HG03354 (cell line): Measurements from ENCODE around the gene ANXA3.
"Not testable (repeated sequence)": the region's sequence is repeated elsewhere in the genome, so short reads cannot be mapped to it uniquely, and the experiment has no call there.

Experiments
- ATAC-seq: cut with Tn5 transposase; IDR thresholded peaks from one replicate; pipeline ENCODE4 v1.9.1; 2021; ENCODE audit warnings: mild to moderate bottlenecking; ENCODE audit not compliant: unreplicated experiment, poor library complexity, severe bottlenecking

Gene ANXA3

GRCh38 chr4:78534286-78534955 lies 17.1 kb upstream of the ANXA3 start:
- no peak for ATAC-seq

GRCh38 chr4:78542373-78542772 lies 9.2 kb upstream of the ANXA3 start:
- ATAC-seq: no peak

DNA sequence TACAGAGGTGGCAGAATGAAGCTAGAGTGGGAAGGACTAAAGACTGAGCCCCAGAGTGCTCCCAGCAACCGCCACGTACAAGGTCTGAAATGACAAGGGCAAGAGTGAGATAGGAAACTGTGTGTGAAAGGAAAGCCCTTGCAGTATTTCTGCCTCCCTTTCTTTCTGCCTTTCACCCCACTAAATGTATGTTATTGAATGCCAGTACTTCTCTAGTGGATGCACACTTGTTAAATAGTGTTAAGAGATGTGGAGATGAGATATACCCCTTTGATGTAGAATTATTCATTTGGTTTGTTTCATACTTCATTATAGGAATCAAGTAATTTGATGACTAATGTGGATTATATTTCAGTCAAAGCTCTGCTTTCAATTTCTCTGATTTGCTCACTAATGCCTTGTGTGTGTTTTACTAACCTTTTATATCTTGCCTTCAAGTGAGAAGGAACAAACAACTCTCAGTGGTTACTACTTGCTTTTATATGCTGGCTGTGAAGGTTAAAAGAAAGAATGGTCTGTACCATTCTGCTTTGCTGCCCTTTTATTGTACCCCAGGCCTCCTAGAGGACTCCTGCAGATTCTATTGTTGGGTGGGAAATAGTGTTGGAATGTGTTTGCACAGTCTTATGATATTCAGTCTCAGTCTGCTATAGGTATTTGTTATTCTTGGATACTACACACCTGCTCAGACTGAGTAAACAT lies 8.0 kb upstream of the ANXA3 start:
- ATAC-seq: no peak

DNA sequence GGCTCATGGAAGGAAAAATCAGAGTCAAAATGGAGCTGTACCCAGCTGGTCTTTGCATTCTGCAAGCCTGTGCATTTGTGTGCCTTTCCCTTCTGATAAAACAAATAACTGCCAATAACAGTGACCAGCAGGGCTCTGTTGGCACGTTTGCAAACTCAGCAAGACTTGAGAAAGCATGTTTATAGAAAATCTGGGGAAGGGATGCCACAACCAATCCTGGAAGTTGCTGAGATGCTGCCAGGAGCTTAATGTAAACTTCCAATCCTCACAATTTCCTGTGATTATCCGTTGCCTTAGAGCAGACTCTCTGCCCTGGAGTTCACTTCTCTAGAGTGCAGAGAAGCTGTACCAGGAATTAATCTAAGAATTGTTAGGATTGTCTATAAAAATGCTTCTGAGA lies 6.9 kb upstream of the ANXA3 start:
- no peak for ATAC-seq

- no peak for ATAC-seq
Measured at GRCh38 chr4:78545275-78546246, 6.0 kb upstream of the ANXA3 start.

- ATAC-seq: not testable (repeated sequence)
Measured at GRCh38 chr4:78547899-78548298, 3.7 kb upstream of the ANXA3 start.

DNA sequence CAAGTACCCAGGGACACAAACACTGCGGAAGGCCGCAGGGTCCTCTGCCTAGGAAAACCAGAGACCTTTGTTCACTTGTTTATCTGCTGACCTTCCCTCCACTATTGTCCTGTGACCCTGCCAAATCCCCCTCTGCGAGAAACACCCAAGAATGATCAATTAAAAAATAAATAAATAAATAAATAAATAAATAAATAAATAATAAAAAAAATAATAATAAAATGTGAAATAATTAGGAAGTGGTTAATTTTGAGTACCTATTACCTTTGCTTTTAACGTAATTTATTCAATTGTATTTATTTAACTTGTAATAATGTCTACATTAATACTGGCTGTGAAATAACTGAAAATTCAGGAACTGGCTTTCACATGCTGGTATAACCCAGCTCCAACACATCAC lies 2.7 kb upstream of the ANXA3 start:
- ATAC-seq: not testable (repeated sequence)

GRCh38 chr4:78552389-78553042 lies 946 bp downstream of the ANXA3 start:
- ATAC-seq: no peak

DNA sequence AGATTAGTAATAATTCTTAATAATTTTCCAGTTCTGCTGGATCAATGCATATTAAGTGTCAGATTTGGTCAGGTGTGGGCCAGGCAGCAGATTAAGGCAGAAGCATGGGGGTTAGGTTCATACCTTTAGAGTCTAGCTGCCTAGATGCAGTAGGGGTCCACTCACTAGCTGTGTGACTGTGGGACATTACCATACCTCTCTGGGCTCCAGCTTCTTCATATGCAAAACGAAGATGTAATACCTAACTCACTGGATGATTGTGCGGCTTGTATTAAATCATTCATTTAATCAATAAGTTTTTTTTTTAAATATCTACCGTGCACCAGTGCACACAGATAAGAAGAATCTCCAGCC lies 1.4 kb downstream of the ANXA3 start:
- ATAC-seq: no peak

DNA sequence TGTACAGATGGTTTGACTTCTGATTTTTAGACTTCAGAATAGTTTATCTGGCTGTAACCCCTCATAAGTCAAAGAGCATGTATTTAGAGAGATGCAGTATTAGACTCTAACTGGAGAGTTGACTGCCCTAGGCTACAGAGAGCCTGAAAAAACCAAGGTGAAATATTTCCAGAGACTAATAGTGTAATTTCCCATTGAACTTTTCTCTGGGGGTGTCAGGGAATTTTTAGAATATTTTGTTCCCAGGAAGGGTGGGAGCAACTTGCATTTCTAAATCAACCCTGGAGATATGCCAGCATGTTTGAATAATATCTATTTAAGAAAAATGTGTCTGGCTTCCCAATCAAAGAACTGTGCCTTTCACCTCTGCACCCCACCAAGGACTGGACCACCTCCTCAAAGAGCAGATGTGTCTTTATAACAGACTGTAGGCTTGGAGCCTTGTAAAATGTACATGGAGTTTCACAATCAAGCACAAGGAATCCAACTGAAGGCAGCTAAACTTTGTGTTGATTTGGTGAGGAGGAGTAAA lies 2.0 kb downstream of the ANXA3 start:
- ATAC-seq: no peak

DNA sequence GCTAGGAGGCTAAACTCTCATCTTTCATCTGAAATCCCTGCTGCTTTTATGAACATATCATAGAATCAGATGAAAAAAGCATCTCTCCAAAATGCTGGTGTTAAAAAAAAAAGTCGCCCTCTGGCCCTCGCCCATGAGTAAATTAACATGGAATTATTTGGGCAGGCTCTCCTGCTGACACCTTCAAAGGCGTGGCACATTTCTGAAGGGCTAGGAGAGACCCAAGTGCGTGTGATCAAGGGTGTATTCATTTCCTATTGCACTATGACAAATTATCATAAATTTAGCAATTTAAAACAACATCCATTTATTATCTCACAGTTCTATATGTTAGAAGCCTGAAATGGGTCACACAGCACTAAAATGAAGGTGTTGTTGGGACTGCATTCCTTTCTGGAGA lies 5.1 kb downstream of the ANXA3 start:
- no peak for ATAC-seq

- ATAC-seq: no peak
Measured at GRCh38 chr4:78557841-78558240, 6.3 kb downstream of the ANXA3 start.

GRCh38 chr4:78558410-78558809 lies 6.8 kb downstream of the ANXA3 start:
- ATAC-seq: no peak

DNA sequence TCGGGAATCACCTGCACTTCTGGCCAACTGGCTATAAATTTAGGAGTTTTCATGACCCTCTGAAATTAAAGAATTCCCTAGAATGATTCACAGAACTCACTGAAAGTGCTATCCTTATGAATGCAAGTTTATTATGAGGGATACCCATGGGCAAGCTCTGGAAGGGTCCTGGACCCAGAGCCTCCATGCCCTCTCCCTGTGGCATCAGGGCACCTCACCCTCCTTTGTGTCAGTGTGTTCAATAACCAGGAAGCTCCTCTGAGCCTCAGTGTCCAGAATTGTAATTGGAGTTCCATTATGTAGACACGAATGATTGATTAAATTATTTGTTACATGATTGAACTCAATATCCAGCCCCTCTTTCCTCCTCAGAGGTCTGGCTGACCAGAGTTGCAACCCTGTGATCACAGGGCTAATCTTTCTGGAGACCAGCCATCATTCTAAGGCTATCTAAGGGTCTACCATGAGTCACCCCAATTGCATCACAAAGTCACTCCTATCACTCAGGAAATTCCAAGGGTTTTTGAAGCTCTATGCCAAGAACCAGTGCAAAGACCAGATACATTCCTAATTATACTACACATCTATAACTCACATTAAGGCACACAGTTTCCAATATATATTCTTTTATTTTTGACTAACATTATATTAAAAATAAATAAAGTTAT lies 8.9 kb downstream of the ANXA3 start:
- no peak for ATAC-seq

GRCh38 chr4:78561677-78562076 lies 10.1 kb downstream of the ANXA3 start:
- no peak for ATAC-seq

GRCh38 chr4:78562687-78563086 lies 11.1 kb downstream of the ANXA3 start:
- no peak for ATAC-seq

DNA sequence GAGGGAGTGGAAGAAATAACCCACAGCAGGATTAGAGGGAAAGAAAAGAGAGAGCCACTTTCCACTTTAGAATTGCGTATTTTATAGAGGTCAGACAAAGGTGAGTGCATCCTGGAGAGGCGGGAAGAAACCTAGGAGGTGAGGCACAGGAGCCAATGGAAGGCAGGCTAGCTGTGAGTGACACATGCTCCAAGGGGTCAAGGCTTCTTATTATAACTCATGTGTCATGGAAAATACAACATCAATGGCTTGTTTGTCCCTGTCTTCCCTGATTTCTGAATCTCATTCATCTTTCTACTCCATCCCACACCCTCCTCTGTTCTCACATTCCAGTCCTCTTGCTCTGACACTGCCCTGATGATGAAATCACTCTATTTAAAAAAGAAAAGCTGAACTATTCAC lies 14.4 kb downstream of the ANXA3 start:
- ATAC-seq: no peak

DNA sequence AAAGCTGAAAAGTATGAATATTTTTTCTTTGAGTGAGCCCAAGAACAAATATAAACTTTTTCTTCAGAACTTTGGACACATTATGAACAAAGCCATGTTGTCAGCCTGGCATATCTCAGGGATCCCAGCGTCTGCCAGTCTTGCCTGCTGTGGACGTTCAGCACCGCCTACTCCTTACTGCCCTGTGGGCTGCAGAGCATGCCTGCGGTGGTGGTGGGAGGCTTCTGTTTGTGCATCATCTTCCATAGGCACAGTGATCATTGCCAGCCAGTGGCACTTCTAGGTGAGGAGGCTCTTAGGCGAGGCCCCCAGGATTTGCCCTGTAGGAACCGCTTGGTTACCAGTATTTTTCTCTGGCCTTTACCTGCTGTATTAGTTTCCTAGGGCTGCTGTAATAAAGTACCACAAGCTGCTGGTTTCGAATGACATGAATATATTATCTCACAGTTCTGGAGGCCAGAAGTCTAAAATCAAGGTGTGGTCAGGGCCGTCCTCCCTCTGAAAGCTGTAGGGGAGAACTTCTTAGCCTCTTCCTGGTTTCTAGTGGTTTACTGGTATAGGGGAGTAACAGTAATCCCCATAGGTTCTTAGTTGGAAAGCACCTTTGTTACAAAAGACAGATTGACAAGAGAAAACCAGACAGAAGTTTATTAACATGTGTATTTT lies 15.4 kb downstream of the ANXA3 start:
- peak; percentile 65 for ATAC-seq
